ENCODE data around the gene GPR15.
A peak's percentile ranks its signal among the peaks of the same experiment; 100 is the strongest.
"Not testable (repeated sequence)": the region's sequence is repeated elsewhere in the genome, so short reads cannot be mapped to it uniquely, and the experiment has no call there.

GPR15 gene

DNA sequence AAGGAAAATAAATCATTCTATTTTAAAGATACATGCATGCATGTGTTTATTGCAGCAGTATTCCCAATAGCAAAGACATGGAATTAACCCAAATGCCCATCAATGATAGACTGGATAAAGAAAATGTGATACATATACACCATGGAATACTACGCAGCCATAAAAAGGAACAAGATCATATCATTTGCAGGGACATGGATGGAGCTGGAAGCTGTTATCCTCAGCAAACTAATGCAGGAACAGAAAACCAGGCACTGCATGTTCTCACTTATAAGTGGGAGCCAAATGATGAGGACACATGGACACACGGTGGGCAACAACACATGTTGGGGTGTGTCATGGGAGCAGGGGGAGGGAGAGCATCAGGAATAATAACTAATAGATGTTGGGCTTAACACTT lies 28.0 kb downstream of the GPR15 start:
- not testable (repeated sequence) for DNase-seq

DNA sequence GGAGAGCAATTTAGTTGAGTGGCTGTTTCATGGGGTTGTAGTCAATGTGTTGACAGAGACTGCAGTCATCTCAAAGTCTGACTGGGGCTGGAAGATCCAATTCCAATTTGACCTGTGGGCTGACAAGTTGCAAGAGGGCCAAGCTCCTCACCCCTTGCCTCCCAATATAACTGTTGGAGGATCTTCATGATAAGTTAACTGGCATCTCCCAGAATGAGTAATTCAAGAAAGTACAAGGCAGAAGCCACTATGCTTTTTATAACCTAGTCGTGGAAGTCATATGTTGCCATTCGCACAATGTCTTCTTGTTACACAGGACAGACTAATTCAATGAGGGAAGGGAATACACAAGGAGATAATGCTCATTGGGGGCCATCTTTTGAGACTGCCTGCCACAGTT lies 29.1 kb downstream of the GPR15 start:
- no peak for DNase-seq

DNA sequence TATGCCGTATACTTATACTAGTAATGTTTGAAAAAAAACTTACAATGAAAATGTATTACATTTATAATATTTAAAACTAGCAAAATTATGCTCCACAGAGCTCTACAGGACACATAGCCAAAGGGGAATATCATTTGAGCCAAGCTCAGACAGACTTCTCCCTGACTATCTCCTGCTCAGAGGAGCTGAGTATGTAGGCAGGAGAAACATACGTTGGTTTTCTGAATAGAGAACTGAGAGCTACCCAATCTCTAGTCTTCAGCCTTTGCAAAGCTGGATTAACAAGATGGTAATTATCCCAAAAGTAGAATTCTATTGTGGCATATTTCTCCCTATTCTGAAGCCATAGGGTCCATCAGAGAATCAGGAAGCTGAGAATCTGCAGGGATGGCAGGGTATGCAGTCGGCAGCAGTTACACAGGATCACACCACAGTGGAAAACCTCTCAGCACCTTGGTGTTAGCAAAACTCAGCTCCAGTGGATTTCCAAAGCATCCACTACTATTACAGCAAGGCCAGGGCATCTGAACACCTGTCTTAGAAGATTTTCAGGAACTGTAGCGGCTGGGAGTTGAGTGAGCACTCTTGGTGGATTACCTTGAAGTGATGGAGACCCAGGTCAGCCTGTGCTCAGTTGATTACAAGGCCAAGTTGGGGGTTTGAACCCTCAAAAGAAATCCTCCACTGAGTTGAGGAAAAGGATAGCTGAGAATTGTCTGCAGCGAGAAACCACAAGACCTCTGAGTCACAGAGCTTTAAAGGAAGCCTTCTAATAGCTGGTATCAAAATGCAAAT lies 30.1 kb downstream of the GPR15 start:
- DNase-seq = no peak

DNA sequence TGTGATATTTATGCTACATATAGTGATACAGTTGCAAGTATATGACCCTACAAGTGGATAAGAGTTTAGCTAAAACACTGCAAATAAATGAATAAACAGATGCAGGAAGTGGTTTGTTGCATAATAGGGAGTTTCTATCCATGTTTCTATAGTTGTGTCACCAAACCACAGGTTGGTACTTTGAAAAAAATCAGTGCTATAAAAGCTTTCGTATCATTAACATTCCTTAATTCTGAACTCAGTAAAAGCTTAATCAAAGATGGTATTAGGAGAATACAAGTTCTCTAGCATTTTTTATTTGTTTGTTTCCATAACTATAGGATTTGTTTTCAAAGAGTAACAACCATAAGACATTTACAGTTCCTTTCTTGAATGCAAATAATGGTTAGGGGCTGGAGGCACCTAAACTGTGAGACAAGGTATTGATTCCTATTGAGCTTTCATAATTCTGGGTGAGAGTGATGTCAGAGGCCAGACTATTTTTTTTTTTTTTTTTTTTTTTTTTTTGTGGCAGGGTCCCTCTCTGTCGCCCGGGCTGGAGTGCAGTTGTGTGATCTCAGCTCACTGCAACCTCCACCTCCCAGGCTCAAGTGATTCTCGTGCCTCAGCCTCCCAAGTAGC lies 32.0 kb downstream of the GPR15 start:
- no peak for DNase-seq

DNA sequence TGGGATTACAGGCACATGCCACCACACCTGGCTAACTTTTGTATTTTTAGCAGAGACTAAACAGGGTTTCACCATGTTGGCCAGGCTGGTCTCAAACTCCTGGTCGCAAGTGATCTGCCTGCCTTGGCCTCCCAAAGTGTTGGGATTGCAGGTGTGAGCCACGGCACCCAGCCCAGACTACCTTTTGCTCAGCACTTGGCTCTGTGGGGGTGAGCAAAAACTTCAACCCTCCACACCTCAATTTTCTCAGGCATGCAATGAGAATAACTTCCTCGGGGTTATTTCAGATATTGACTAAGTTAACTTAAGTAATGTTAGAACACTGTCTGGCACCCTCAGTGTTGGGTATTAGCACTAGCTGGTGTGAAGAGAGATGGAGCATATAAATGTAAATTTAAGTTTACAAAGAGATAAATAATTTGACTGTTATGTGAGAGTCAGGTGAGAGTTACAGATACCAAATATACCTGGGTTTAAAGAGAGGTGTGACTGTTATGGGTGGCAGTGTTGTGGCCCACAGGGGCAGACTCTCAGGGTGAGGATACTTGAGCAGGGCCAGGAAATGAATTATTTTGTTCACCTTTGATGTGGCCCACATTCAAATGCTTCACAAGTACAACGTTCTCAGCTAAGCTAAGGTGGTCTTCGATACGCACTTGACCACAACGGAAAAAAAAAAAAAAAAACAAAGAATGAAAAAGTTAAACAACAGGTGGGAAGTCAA lies 32.7 kb downstream of the GPR15 start:
- DNase-seq = no peak

DNA sequence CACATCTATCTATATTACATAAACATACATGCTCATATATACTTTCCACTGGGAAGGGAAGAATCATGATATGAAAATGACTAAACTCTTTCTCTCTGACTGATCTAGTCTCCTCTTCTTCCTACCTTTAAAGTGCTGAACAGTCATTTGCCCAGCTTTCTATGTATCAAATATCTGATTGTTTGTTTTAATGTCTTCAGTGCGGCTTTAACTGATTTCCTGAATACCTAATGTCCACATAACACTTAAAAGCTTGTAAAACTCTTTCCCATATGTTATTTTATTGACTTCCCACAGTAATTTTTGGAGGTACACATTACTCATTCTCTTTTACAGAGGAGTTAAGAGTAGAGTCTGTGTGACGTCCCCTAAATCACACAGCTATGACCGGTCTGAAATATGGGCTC lies 33.5 kb downstream of the GPR15 start:
- peak; percentile 18 for DNase-seq

DNA sequence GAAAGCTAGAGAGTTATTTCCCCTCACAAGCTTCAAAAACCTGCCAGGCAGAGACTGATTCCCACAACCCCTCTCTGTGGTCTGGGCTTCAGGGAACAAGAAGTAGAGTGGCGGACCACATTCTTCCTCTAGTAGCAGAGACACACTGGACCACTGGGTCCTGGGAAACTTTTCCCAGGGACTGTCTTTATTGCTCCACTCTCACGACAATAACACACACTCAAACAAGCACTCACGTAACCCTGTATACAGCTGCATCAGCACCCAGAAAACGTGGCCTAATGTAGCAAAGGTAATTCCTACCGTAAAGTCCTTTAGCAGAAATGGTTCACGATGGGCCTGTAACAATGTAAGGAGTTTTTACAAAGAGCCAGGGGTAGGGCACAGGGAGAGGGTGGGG lies 34.1 kb downstream of the GPR15 start:
- no peak for DNase-seq

DNA sequence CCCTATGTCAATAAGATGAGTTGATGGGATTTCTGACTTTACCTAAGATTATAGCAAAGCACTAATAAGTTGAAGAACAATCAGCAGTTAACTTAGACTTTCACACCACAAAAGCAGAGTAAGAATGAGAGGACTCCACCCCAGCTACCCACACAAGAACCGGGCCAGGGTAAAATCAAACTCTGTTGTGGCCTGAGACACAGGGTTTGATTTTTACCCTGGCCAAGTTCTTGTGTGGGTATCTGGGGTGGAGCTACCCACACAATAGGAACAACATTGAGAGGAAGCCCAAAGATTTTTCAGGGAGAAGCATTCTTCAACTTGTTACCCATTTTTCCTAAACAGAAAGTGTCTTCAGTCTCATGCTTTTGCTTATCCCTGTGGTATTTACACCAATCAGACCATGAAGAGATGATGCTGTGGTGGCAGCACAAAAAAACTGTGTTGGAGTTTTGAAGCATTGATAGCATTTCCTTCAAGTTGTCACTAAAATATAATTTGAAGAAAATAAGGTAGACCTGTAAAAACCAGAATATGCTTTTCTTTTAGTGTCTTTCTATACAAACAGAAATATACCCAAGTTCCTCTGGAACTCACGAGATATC lies 36.0 kb downstream of the GPR15 start:
- DNase-seq = no peak

DNA sequence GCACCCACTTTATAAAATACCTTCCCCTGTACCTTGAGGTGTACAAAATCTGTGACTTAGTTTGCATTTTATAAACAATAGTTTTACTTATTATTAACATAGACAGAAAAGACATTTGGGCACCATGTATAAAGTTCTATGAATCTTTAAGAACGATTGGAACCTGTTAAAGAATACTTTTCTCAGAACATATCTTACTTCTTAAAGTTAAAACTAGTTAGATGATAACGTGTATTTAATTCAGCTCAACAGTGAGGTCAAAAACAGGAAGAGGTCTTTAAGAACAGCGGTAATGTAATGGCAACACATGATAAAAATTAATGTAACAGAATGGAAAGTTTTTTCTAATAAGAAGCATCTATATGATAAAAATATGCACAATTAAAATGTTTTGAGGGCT lies 36.6 kb downstream of the GPR15 start:
- DNase-seq = no peak

DNA sequence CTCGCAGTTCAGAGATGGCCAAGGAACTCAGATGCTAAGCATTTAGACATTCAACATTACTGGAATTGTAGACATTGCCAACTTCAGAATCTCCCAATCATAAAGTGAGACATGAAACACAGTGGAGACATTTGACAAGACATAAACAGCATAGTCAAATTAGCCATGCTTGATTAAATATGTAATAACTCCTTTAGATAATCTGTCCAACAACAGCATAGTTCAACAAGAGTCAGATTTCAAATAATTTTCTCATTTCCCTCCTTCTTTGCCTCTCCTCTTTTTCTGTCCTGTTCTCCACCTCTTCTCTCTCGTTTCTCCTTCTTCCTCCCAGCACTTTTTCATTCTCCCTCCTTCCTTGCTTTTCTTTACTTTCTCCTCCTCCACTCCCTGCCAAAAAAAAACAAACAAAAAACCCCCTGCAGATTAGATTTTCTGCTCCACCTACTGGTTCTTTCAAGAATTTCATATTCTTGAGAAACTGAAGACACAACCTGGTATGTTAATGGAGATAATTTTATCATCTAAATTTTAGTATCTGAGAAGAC lies 41.5 kb downstream of the GPR15 start:
- no peak for DNase-seq

DNA sequence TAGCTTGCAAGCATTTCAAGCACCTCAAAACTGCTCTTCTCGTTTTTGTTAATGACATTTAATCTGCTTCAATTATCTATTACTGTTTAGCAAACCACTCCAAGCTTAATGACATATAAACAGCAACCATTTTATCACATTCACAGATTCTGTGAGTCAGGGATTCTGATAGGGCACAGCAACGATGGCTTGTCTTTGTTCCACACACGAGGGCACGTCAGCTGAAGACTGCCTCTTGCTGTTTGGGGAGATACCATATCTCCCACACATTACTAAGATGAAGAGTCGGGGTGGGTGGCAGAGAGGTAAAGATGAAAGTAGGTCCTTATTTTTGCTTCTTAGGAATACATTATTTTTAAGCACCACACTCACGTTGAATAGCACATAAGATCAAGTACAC lies 42.4 kb downstream of the GPR15 start:
- no peak for DNase-seq

DNA sequence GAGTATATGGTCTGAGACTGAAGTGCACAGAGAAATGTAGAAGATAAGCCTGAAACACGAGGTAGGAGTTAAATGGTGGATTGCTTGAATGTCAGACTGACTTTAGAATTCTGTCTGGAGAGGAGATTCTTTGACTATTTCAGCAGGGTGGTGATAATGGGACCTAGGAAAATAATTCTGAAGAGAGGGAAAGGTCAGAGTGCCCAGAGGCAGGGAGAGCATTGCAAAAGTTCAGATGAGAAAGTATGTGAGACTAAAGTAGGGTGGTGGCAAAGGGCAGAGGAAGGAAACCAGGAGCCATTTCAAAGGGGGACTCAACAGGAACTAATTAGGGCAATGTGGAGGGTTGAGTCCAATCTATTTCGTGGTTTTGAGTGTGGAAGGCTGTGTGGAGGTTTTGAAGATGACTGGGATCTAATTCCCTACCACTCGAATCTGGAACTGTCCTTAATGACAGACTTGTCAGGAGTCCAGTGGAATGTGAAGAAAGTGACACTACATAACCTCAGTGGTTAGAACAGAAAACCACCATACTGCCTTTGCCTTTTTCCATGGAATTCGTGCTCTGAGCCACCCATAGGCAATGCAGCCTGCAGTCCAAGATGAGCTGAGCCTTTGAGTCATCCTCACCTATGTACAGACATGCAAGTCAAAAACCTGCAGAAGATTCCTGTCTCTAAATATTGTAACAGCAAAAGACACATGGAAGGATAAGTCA lies 45.6 kb downstream of the GPR15 start:
- DNase-seq = no peak

DNA sequence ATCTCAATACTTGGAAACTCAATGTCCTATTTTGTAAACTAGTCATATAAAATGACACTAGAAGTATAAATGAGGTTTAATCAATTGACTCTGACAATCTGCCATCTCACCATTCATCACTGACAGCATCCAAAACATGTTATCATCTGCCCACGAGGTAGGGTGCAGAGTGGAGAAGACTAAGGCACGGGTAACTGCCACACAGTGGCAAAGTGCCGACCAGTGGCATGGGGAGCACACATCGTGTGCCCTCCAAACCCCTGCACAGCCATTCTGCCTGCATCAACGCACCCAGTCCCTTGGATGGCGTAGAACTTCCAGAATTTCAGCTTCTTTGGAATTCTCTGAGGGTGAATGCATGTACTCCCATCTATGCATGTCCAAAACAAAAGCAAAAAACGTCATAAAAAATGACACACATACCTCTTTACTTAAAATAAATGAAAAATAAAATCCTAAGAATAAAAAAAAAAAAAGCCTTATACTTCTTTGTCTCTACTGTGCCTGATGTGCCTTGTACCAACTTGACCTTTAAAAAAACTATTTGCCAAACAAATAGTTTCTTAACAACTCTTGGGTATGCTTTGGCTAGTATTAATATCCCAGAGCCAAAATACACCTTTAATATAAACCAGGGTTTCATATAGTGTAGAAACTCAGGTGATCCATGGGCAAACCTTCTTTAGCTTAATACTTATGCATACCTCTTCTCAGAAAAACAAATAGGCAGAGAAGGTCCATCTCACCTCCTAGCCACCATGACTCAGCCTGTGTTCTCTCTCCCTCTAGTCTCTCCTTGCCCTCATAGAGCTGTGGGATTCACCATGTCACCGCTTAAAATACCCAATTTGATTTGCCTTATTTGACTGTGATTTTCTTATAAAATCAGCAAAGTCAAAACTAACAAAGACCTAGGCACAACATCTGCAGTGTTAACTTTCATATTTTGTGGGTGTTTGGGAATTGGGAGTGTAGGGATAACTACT lies 48.9 kb downstream of the GPR15 start:
- no peak for DNase-seq

DNA sequence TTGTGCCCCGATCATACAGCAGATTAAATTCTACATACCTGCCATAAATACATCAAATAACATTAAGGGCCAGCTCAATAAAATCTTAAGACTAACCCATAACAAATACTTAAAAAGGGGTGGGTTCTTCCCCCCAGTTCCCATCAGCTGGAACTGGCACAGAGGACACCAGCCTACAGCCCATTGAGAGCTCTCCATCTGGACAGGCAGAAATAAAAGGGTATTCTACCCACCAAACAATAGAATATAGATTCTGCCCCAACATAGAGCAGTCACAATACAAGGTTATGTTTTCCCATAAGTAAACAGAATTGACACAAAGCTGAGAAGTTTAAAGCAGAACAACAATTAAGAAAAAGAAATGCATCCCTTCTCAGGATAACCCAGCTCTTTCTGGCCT lies 49.7 kb downstream of the GPR15 start:
- DNase-seq = no peak

DNA sequence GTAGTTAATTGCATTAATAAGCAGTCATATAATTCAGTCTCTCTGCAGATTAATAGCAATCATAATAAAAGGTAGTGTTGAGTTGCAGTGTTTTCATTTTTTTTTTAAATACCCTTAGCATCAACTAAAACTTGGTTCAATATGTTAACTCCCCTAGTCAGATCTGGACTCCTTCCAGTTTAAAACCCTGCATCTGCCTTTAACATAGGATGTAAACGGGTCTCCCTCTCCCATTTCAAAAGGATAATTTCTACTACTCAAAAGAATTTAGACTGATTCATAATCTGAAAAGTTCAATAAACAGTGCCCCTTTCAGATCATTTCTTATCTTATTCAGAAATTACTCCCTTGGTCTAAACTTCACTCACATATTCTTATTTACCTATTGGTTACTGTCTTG lies 50.3 kb downstream of the GPR15 start:
- no peak for DNase-seq

DNA sequence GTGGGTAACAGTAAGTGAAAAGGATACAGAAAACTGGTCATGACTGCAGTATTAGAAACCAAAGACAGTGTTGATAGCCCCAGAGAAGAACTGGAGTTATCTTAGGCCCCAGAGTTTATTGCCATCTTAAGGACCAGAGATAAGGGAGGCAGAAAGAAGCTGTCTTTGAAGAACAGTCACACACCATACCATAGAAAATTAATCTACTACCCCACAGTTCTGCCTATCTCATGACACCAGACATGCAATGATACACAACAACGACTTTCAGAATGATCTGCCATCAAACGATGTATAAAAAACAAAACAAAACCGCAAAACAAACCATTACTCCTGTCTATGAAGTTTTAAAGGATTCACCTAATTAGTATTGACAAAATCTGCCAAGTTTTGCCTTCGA lies 52.0 kb downstream of the GPR15 start:
- DNase-seq = no peak

All from SHP77 treated with DMSO at 0.1 percent for 48 hours (cell line).